ENCODE measurements around the gene PLEKHG5.
A peak's percentile ranks its signal among the peaks of the same experiment; 100 is the strongest.
"Not testable (repeated sequence)": the region's sequence is repeated elsewhere in the genome, so short reads cannot be mapped to it uniquely, and the experiment has no call there.

Gene PLEKHG5

GRCh38 chr1:6463120-6463412, 28.4 kb downstream of the PLEKHG5 start:
- DNase-seq (ENCODE audit: low read depth), result no peak

- no peak for DNase-seq (ENCODE audit: low read depth)
These were observed 28.9 kb downstream of the PLEKHG5 start for GRCh38 chr1:6462412-6463119.

- DNase-seq (ENCODE audit: low read depth), result no peak
These were observed 29.7 kb downstream of the PLEKHG5 start for GRCh38 chr1:6461538-6462411.

- DNase-seq (ENCODE audit: low read depth), result no peak
These were observed 30.4 kb downstream of the PLEKHG5 start for GRCh38 chr1:6461051-6461530.

GRCh38 chr1:6460301-6461050, 31.0 kb downstream of the PLEKHG5 start:
- DNase-seq (ENCODE audit: low read depth), result peak; percentile 56

- DNase-seq (ENCODE audit: low read depth), result no peak
These were observed 31.6 kb downstream of the PLEKHG5 start for GRCh38 chr1:6459850-6460265.

- DNase-seq (ENCODE audit: low read depth), result no peak
These were observed 34.5 kb downstream of the PLEKHG5 start for GRCh38 chr1:6456800-6457466.

- DNase-seq (ENCODE audit: low read depth), result not testable (repeated sequence)
These were observed 35.5 kb downstream of the PLEKHG5 start for GRCh38 chr1:6455752-6456520.

GRCh38 chr1:6454856-6455751, 36.4 kb downstream of the PLEKHG5 start:
- no peak for DNase-seq (ENCODE audit: low read depth)

GRCh38 chr1:6453895-6454855, 37.3 kb downstream of the PLEKHG5 start:
- not testable (repeated sequence) for DNase-seq (ENCODE audit: low read depth)

- no peak for DNase-seq (ENCODE audit: low read depth)
These were observed 40.5 kb downstream of the PLEKHG5 start for GRCh38 chr1:6450943-6451373.

GRCh38 chr1:6450486-6450885, 41.0 kb downstream of the PLEKHG5 start:
- not testable (repeated sequence) for DNase-seq (ENCODE audit: low read depth)

- DNase-seq (ENCODE audit: low read depth), result no peak
These were observed 41.4 kb downstream of the PLEKHG5 start for GRCh38 chr1:6450005-6450450.

GRCh38 chr1:6448749-6449631, 42.5 kb downstream of the PLEKHG5 start:
- no peak for DNase-seq (ENCODE audit: low read depth)

- DNase-seq (ENCODE audit: low read depth), result no peak
These were observed 43.4 kb downstream of the PLEKHG5 start for GRCh38 chr1:6447818-6448748.

- DNase-seq (ENCODE audit: low read depth), result no peak
These were observed 44.2 kb downstream of the PLEKHG5 start for GRCh38 chr1:6447016-6447817.
